Kidney tubule cell (primary cell): ENCODE results near the gene FBXO24.
"Not testable (repeated sequence)": the region's sequence is repeated elsewhere in the genome, so short reads cannot be mapped to it uniquely, and the experiment has no call there.

Experiments
- DNase-seq: peaks from one replicate; pipeline ENCODE4 v3.0.0-alpha.2; 2018; ENCODE audit warnings: low spot score

The FBXO24 gene, protein sequence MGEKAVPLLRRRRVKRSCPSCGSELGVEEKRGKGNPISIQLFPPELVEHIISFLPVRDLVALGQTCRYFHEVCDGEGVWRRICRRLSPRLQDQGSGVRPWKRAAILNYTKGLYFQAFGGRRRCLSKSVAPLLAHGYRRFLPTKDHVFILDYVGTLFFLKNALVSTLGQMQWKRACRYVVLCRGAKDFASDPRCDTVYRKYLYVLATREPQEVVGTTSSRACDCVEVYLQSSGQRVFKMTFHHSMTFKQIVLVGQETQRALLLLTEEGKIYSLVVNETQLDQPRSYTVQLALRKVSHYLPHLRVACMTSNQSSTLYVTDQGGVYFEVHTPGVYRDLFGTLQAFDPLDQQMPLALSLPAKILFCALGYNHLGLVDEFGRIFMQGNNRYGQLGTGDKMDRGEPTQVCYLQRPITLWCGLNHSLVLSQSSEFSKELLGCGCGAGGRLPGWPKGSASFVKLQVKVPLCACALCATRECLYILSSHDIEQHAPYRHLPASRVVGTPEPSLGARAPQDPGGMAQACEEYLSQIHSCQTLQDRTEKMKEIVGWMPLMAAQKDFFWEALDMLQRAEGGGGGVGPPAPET

DNA sequence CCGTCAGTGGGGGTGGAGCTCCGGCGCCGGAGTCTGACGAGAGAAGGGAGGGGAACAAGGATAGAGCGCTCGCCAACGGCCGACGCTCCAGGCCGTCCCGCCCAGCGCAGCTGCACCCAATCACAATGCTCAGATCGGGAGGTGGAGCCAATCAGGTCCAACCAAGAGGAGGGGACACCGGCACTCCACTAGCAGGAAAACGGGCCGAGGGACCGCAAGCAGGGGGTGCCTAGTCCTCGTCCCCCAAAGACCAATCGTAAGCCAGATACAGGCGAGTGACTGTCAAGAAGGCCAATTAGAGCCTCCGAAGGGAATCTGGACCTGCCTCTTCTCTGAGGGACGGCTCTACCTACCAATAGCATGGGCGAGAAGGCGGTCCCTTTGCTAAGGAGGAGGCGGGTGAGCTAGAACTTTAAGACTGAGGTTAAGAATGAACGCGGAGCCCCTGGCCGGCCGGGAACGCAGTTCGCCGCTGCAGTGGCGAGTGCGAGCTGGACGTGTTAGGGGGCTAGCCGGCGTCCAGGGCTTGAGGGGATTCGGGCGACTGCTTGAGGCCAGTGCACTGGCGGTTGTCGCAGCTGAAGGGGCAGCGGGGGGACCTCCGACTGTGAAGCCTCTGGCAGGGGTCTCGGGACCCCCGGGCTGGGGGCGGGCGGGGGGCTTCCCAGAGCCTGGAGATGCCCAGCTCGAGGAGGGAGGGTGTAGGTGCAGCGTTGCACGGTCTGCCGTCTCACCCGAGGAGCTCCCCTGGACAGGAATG is at the start of gene FBXO24:
FBXO24 (plus strand) TSS at position 63 of the 760 bp plus-strand sequence; CDS start at position 361, 298 bp downstream.
- DNase-seq = peak; percentile 100

DNA sequence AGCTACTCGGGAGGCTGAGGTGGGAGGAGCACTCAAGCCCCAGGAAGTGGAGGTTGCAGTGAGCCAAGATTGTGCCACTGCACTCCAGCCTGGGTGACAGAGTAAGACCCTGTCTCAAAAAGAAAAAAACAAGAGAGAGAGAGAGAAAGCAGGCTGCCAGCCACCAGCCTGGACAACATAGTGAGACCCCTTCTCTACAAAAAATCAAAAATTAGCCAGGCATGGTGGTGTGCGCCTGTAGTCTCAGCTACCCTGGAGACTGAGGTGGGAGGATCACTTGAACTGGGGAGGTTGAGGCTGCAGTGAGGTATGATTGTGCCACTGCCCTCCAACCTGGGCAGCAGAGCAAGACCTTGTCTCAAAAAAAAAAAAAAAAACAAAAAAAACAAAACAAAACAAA is 49.4 kb upstream of the FBXO24 start:
- DNase-seq = not testable (repeated sequence)

DNA sequence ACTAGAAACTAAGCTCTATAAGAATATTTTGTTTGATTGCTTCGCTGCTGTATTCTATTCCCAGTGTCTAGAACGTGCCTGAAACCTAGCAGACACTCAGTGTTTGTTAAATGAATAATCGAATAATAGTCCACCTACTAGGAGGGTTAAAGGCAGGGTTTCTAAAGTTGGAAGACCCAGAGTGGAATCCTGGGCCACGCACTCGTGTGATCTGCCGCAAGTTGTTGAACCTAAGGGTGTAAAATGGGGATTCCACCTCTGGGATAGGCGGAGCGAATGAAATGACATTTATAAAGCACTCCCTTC is 47.8 kb upstream of the FBXO24 start:
- DNase-seq = no peak

DNA sequence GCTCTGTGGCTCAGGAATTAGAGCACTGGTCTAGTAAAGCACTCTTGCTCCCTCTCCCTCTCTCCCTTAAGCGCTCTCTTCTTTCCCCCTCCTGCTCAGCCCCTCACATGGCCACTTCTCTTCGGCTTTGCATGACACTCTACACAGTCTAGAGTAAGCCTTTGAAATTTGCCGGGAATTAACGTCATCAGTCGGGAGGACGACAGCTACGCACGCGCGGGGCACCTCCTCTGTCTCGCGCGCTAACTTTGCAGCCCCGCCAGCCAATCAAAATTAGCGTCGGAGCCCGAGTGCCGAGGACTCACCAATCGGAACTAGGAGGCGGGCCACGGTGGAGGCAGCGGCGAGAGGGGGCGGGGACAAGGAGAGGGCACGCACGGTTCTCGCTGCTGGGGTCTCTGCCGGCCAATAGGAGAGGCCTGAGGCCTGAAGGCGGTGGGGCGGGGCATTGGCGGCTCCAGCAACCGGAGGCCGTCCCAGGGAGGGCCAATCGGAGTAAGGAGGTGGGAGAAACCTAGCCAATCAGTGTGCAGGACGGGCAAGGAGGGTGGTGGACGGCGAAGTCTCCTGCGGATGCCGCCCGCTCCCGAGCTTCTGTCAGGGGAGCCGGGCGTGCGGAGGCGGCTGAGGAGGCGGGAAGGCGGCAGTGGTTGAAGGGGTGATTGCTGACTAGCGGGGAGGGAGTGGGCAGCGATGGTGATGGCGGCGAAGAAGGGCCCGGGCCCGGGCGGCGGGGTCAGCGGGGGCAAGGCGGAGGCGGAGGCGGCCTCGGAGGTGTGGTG is 47.3 kb upstream of the FBXO24 start, which contains the start of gene AGFG2:
AGFG2 (plus strand) TSS at position 550 of the 782 bp plus-strand sequence; CDS start at position 694, 144 bp downstream.
- DNase-seq = peak; percentile 100

DNA sequence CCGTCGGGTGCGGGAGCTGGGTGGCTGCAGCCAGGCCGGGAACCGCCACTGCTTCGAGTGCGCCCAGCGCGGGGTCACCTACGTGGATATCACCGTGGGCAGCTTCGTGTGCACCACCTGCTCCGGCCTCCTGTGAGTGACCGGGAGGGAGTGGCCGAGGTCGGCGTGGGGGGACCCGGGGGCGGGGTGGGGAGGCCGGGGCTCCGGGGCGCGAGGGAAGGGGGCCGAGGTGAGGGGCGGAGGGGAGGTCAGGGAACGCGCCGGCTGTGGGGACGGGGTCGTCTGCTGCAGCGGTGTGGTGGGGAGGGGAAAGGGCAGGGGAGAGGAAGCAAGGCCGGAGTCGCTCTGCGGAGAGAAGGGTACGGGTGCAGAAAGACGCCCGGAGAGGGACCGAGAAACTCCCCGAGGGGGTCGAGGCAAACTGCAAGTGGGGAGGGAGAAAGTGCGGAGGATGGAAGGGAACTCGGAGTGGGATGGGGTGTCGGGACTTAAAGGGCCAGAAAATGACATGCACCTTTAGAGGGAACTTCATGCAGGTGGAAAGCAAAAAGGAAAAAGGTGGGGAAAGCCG is 46.6 kb upstream of the FBXO24 start:
- no peak for DNase-seq

DNA sequence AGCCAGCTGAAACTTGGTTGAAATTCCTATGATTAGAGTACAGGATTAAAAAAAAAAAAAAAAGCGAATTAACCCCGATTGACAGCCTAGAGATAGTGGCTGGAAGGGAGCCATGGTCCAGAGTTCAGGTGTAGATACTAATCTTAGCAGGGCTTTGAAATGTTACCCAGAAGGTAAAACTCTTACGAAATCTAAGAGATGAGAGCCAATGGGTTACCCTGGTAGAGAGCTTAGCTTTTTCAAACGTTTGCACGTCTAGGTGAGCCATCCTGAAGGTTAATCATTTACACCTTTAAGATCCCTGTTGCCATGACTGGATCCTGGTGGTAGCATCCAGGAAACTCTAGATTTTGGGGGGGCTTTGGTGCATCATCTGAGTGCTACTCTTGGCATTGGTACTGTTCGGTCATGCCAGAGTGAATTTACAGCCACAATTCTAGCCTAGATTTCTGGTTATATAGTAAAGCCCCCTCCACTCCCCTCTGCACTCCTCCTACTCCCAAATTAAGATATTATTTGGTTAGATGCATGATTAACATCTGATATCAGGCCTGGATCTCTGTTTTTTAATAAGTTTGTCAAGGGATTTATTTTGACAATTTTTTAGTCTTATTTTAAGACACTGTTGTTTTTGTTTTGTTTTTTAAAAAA is 45.9 kb upstream of the FBXO24 start:
- DNase-seq = peak; percentile 83

DNA sequence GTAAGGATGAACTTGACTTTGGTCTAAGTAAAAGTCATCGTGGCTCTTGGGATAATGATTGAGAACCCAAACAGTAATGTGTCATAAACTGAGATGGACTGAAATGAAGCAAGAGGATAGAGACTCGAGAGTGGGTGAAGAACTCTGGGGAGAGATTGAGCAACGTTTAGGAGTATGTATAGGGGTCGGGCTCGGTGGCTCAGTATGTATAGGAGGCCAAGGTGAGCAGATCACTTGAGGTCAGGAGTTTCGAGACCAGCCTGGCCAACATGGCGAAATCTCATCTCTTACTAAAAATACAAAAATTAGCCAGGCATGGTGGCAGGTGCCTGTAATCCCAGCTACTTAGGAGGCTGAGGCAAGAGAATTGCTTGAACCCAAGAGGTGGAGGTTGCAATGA is 44.8 kb upstream of the FBXO24 start:
- not testable (repeated sequence) for DNase-seq

DNA sequence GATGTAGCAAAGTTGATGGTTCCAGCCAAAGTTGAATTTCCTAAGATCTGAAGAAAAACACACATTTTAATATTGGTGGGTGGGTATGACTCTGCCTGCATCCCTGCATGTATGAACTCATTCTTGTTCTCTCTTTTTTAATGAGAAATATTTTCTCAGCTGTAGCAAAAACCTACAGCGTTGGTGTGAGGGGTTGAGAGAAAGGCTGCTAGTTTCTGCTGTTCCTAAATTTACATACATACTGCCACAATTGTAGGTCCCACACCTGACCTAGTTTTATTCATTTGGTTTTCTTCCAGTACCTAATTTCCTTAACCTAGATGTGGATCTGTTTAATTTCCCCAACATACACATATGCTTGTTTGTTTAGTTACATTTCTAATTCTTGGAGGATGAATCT is 42.5 kb upstream of the FBXO24 start:
- DNase-seq = no peak

DNA sequence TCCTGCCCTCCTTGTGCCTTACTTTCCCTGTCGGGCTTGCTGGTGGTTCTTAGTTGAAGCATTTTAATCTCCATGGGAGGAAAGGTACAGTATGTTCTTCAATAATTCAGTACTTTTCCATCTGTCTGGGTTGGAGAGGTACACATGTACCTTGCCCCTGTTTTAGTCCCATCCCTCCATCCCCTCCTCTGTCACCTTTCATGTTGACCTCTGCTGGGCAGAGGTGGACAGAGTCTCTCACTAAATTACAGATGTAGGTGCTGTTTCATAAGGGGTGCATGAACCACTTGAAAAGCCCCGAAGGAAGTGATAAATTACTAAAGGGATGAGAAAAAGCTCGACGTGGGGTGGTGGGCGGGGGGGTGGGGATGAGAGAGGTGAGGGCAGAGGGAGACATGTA is 41.7 kb upstream of the FBXO24 start:
- DNase-seq = no peak

DNA sequence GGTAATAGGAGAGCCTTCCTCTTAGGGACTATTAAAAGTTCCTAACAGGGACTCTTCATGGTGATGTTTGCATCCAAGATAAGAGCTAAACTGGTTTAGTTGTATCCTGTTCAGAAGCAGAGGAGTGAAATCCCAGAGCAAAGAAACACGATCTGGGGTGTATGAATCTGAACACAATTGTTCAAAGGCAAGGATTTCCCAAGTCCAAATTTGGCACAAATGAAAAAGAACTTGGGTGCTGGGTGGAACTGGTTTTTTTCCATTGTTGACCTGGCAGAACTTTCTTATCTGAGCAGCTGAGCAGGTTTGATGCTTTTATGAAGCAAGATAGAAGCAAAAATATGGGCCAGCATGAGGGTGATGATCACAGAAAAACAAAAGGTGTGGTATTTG is 41.2 kb upstream of the FBXO24 start:
- no peak for DNase-seq

DNA sequence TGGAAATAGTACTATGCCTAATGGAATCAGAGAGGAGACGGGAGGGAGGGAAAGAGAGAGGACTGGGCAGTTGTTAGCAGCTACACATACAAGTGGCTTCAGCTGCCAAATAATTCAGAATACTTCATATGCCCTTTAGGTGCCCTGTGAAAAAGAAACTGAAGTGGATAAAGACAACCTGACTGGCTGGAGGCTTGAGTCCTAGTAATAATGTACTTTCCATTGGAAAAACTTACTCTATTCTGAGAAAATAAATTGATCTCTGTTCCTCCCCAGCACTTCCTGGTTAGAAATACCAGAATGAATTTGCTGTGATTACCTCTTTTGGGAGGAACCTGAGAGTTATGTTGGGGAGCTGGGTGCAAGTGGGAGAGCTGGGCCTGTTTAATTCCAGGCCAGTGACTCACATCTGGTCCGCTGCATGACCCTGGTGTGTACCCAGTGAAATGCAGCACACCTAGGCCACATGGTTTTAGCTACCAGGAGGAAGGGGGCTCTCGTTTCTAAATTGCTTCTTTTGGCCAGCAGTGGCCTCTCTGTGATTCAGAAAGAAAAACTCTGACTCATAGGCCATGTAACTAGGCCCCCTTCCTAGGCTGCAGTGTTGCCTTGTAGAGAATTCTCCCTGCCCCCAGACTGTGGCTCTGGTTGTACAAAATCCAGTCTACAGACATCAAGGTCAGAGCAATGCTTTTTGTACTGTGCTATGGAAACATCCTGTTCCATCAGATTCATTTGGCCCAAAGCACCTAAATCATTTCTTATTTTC is 40.6 kb upstream of the FBXO24 start:
- DNase-seq = peak; percentile 98

DNA sequence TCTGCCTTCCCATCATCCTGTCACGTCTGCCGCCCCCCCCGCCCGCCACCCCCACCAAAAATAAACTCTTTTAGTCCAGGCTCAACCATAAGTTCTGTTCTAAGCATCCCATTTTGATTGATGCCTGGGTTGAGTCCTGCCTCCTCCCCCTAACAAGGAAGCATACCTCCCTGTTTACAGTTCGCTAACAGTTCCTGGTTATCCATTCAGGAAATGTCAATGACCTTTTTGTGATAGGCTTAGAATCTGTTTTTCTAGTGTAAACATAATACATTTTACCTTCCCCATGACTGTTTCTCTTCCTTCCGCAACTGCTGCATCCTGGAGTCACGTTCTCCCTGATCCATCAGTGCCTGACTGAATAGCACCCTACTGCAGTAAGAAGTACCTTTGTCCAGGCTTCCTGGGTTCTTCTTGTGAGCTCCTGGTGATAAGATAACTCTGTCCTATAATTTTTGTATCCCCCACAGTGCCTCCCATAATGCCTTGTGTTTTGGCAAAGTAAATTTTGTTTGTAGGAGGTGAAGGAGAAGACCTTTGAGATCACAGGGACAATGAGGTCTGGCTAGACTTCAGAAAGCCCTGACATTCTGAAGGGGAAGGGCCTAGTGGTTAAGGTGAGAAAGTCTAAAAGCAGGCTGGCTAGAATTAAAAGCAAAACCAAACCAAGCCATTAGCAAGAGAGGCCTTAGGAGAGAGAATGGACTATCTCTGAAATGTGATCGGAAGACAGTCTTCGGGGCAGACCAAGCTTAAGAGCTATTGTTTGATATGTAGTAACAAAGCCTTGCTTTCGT is 39.8 kb upstream of the FBXO24 start:
- peak; percentile 82 for DNase-seq

DNA sequence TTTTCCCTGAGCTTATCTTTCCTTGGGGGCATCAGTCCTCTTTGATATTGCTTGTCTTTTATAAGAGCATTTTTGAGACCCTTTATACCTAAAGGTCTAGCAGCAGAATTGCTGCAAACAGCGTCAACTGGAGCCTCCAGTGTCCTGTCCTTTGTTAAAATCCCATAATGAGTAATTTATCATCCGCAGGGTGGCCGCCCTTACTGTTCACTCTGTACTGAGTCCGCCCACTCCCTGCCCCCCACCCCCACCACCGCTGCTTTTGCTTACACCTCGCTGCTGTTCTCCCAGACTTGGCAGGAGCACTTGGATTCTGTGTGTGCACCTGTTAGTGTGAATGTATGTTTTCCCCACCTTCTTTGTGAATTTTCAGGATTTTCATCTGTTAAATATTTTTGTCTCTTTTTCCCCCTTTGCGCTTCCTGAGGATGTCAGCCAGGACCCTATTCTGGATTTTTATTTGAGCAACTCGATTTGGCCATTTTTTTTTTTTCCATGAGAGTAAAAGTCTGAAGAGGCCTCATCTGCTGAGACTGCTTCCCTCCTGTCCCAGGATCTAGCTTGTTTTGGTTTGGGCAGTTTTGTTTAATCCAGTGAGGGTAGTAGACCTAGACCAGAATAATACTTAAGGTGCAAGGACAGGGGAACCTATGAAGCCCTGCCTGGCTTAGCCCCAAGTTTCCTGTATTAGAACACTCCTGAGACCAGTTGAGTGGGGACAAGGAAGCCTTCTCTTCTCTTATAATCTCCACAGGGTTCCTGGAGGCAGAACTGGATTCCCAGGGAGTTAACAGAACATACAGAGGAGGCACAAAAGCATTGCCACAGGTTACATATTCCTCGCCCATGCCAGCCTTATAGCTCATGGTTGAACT is 39.0 kb upstream of the FBXO24 start:
- peak; percentile 23 for DNase-seq

DNA sequence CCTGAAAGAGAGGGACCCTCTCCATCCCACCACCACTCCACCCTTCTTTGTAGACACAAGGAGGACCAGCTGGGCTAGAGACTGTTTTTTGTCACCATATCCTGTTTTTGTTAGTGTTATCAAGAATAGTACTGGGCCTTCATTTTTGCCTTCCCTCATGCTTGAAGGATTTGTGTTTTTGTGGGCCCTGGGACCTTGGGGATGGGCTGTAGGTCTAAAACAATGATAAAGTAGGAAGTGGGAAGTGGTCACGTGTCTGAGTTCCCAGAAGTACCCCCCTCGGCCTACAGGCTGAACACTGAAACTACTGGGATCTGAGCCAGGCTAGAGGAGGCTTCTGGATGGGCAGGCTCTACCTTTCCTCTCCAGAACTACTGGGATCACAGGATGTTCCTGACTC is 38.3 kb upstream of the FBXO24 start:
- peak; percentile 42 for DNase-seq

DNA sequence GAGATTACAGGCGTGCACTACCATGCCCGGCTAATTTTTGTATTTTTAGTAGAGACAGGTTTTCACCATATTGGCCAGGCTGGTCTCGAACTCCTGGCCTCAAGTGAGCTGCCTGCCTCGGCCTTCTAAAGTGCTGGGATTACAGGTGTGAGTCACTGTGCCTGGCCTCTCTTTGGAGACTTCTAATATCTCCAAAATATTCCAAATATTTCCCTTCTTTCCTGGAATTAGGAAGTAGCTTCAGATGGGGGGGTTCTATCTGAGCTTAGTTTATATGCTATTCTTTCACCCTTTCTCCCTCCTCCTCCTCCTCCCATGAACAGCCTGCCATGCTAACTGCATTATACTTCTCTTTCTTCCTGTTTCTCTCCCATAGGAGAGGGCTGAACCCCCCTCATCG is 37.7 kb upstream of the FBXO24 start:
- not testable (repeated sequence) for DNase-seq

DNA sequence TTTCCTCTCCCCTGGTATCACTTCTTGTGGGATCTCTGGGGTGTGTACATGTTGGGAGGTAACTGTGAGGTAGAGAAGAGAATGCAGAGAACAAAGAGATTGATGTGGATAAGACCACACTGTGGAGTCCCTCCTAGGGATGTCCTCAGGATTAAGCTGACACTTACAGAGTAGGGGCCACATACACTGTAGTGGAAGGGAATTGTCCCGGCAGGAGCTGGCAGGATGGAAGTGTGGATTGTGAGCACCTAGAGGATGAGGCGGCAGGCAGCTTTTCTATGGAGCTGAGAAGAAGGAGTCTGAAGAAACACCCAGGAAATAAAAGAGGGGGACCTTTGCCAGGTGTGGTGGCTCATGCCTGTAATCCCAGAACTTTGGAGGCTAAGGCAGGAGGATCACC is 33.6 kb upstream of the FBXO24 start:
- no peak for DNase-seq

DNA sequence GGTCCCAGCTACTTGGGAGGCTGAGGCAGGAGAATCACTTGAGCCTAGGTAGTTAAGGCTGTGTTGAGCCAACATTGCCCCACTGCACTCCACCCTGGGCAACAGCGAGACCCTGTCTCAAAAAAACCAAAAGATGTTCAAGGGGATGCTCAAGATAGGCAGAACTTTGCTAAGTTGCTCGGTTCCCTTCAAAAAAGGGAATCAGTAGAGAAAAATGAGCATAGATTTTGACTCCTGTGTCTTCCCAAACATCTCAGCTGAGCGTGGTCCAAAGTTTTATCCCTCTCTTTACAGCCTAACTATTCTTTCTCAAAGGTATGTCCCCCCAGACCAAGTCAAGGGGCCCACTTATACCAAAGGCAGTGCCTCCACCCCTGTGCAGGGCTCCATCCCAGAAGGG is 33.1 kb upstream of the FBXO24 start:
- DNase-seq = no peak

DNA sequence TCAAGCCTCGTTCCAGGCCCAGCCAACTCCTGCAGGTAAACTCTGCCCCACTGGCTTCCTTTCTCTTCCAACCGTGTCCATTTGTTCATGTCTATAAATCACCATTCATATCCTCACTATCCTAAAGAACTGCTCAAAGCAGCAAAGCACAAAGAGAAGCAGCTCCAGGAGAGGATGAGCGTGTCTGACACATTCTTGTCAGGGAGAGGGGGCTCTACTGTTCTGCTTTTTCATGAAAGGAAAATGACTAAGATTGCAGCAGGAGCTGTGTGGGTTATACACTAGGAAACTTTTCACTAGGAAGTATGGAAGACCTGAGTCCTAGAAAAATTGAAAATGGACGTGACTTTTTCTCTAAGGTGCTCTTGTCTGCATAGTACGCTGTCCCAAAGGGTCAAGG is 30.4 kb upstream of the FBXO24 start:
- no peak for DNase-seq

DNA sequence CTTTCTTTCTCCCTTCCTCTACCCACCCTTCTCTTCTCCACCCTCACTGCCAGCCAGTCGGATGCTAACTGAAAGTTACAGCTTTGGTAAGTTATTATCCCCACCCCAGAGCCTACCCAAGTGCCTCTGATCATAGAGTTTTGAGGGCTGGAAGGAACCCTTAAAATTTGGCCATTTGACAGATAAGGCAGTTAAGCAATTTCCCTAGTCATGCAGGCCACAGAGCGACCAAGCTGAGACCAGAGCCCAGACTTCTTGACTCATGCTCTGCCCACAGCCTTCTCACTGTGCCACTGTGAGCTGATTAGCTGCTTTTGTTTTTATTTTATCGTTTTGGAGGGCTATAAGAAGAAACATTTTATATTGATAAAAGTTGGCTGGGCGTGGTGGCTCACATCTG is 29.6 kb upstream of the FBXO24 start:
- DNase-seq = no peak
